Natural killer cell (primary cell): ENCODE data around the gene TNRC6B. TPM values are rescaled to one million over a fixed set of nuclear protein-coding genes. Genes with fewer than 3 reads are reported as not detected.

ENCODE experiments used
- ATAC-seq, 3 donors: fragments of 150-1000 bp in 2 of 3; fragments of 200-7000 bp in 1 of 3; cut with Tn5 transposase; 1 replicate in 1 of 3; 2 replicates in 2 of 3; pipeline ENCODE4 v1.10.0; 2021; ENCODE audit warnings: mild to moderate bottlenecking in 2 of 3, moderate library complexity in 2 of 3
- DNase-seq, 2 donors: peaks; one replicate each; pipeline versions ENCODE4 v3.0.0 to v3.0.0-alpha.2; 2013 to 2021; ENCODE audit warnings: mixed read lengths in 1 of 2
- H3K27ac ChIP-seq: one replicate; pipeline ENCODE4 v1.5.1; 2013; ENCODE audit warnings: mild to moderate bottlenecking, low read length
- H3K27me3 ChIP-seq: one replicate; pipeline ENCODE4 v1.6.1; 2013; ENCODE audit warnings: low read length; ENCODE audit not compliant: control insufficient read depth, insufficient read depth
- H3K36me3 ChIP-seq: one replicate; pipeline ENCODE4 v1.6.1; 2013; ENCODE audit warnings: low read length; ENCODE audit not compliant: control insufficient read depth, insufficient read depth
- H3K4me1 ChIP-seq: one replicate; pipeline ENCODE4 v1.6.1; 2013; ENCODE audit warnings: low read length; ENCODE audit not compliant: control insufficient read depth, insufficient read depth
- H3K4me3 ChIP-seq: one replicate; pipeline ENCODE4 v1.5.1; 2013; ENCODE audit warnings: low read length
- H3K9me3 ChIP-seq: one replicate; pipeline ENCODE4 v1.6.1; 2013; ENCODE audit warnings: low read length; ENCODE audit not compliant: control insufficient read depth, insufficient read depth
- H3K27ac Mint-ChIP-seq, 2 donors: one replicate each; pipeline ENCODE4 v1.8.0; 2022; ENCODE audit warnings: mild to moderate bottlenecking in 2 of 2, mixed read lengths in 2 of 2, moderate library complexity in 1 of 2
- H3K27me3 Mint-ChIP-seq, 2 donors: one replicate each; pipeline ENCODE4 v1.8.0; 2022; ENCODE audit warnings: low read depth in 2 of 2, mixed read lengths in 2 of 2
- H3K36me3 Mint-ChIP-seq: one replicate; pipeline ENCODE4 v1.8.0; 2022; ENCODE audit warnings: mixed read lengths
- H3K4me1 Mint-ChIP-seq, 2 donors: one replicate each; pipeline ENCODE4 v1.8.0; 2022; ENCODE audit warnings: mixed read lengths in 2 of 2
- H3K4me3 Mint-ChIP-seq: one replicate; pipeline ENCODE4 v1.8.0; 2022; ENCODE audit warnings: mild to moderate bottlenecking, moderate library complexity, mixed read lengths
- H3K9me3 Mint-ChIP-seq, 2 donors: one replicate each; pipeline ENCODE4 v1.8.0; 2022; ENCODE audit warnings: mixed read lengths in 2 of 2
- WGBS: methylation state at CpG from one replicate; pipeline ENCODE4 v1.1.7; 2013; ENCODE audit warnings: missing lambda C conversion rate; ENCODE audit not compliant: insufficient coverage; 5-methylcytosine and 5-hydroxymethylcytosine counted together
- intact Hi-C: fragments of 100-400 bp; cut with micrococcal nuclease; formaldehyde crosslinking; loops from one replicate; pipeline ENCODE4 v1.14.2; 2022
- total RNA-seq, 4 donors: library from RNA; stranded (reverse); fragments of 120-200 nt in 1 of 4; gene quantifications; one replicate each; pipeline versions ENCODE4 v1.2.3 to v1.2.4, GENCODE V29; 2013 to 2022
- TF ChIP-seq, protein P1 (sequence below): fragments of 200-600 bp; IDR thresholded peaks from one replicate; pipeline ENCODE4 v1.8.0; 2022; ENCODE audit warnings: antibody characterized with exemption

Gene TNRC6B
- total RNA-seq, 3 donors from 2014 or later (not counting 1 experiment from before 2014, with no cell fraction given) = 112 to 141 (median 138) TPM

DNA sequence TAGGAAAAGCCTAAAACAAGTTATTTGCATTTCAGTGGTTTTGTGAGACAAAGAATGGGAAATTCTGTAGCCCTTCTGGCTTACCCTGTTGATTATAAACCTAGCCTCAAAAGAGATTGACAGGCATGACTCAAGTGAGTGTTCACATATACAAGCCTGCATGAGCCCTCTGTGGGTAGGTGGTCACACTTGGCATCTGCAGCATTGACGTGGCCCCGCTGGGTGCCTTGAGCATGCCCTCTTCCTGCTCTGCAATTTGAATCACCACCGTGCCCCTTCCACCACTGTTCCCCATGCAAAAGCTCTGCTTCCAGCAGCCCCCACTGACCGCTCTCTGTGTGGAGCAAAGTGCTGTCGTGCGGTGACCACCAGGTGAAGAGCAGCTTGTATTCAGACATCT is 147.6 kb downstream of the TNRC6B start:
- Histone ChIP-seq H3K36me3 (peaks cover 36% of the 10 kb centered on the region), H3K27me3 (no peaks in the 10 kb centered on the region), H3K9me3 (no peaks in the 10 kb centered on the region), H3K4me1 (peaks cover 26% of the 10 kb centered on the region), H3K27ac (peak overlapping the region; percentile 59), H3K4me3 (no peak overlapping the region)
- H3K4me3 Mint-ChIP-seq = no peak overlapping the region
- WGBS = 67% methylated on average over 6 of the region's 6 CpGs
- DNase-seq (peak in 1 of 2 donors; percentile 73), ATAC-seq (peak; percentile 31 to 58 (median 37))
- peak overlapping the region; percentile 72 to 79 for H3K27ac Mint-ChIP-seq
- H3K4me1 Mint-ChIP-seq = peaks cover 15 to 31% of the 10 kb centered on the region in 2 donors
- TF ChIP-seq, protein P1, sequence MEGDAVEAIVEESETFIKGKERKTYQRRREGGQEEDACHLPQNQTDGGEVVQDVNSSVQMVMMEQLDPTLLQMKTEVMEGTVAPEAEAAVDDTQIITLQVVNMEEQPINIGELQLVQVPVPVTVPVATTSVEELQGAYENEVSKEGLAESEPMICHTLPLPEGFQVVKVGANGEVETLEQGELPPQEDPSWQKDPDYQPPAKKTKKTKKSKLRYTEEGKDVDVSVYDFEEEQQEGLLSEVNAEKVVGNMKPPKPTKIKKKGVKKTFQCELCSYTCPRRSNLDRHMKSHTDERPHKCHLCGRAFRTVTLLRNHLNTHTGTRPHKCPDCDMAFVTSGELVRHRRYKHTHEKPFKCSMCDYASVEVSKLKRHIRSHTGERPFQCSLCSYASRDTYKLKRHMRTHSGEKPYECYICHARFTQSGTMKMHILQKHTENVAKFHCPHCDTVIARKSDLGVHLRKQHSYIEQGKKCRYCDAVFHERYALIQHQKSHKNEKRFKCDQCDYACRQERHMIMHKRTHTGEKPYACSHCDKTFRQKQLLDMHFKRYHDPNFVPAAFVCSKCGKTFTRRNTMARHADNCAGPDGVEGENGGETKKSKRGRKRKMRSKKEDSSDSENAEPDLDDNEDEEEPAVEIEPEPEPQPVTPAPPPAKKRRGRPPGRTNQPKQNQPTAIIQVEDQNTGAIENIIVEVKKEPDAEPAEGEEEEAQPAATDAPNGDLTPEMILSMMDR = no peak
- intact Hi-C loops = no loop called here
- peaks cover 11% of the 10 kb centered on the region for H3K36me3 Mint-ChIP-seq
- H3K9me3 Mint-ChIP-seq = no peaks in the 10 kb centered on the region
- no peaks in the 10 kb centered on the region for H3K27me3 Mint-ChIP-seq

DNA sequence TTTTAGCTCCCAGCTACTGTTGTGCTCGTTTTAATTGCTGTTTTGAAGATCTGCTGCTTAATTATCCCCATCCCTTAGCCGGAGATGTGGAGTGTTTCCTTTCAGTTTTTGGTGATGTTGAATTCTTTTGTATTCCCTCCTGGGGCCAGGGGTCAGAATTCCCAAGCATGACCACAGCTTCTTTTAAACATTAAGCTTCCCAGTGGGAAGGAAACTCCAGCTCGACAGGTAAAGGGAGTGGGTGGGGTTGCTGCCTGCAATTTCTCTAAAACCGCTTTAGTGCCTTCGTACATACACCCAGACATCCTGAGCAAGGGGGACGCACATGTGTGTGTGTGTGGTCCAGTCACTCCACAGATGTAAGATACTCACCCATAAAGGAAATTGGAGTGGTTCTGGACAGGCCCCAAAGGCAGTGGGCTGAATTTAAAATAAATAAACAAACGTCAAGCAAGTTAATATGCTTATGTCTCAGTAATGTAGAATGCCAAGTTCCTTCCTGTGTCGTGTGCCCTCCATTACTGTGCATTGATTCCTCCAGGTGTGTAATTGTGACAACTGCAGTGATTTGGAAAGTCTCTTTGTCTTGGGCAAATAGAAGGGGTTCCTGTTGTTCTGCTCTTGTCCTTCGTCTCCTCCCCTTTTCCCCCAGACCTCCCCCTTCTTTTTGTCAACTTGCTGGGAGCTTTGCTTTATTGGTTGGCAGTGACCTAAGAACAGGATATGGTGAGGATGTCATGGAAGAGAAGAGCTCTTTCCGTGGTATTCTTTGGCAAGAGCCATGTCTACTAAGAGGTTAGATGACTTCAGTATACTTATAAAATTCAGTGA is 149.4 kb downstream of the TNRC6B start:
- WGBS = 91% methylated on average over 3 of the region's 10 CpGs
- H3K9me3 Mint-ChIP-seq = no peaks in the 10 kb centered on the region
- H3K4me3 Mint-ChIP-seq = no peak overlapping the region
- no peaks in the 10 kb centered on the region for H3K27me3 Mint-ChIP-seq
- H3K4me1 Mint-ChIP-seq = peaks cover 18 to 32% of the 10 kb centered on the region in 2 donors
- DNase-seq = peak in 1 of 2 donors; percentile 50
- Histone ChIP-seq H3K36me3 (peaks cover 18% of the 10 kb centered on the region), H3K4me3 (no peak overlapping the region), H3K27me3 (no peaks in the 10 kb centered on the region), H3K9me3 (no peaks in the 10 kb centered on the region), H3K4me1 (peaks cover 26% of the 10 kb centered on the region), H3K27ac (no peak overlapping the region)
- intact Hi-C loops = no loop called here
- no peak for ATAC-seq
- H3K36me3 Mint-ChIP-seq = peaks cover 9% of the 10 kb centered on the region
- peak overlapping the region; percentile 55 to 66 for H3K27ac Mint-ChIP-seq
- TF ChIP-seq, protein P1 = no peak

- no peak overlapping the region for H3K4me3 ChIP-seq
- peaks cover 24% of the 10 kb centered on the region for H3K4me1 ChIP-seq
- H3K9me3 ChIP-seq = no peaks in the 10 kb centered on the region
- peaks cover 18 to 32% of the 10 kb centered on the region in 2 donors for H3K4me1 Mint-ChIP-seq
- no peak overlapping the region for H3K4me3 Mint-ChIP-seq
- TF ChIP-seq, protein P1 = no peak
- ATAC-seq (peak in 1 of 3 donors; percentile 38), DNase-seq (no peak)
- H3K27ac ChIP-seq = no peak overlapping the region
- peaks cover 7% of the 10 kb centered on the region for H3K36me3 ChIP-seq
- no peaks in the 10 kb centered on the region for H3K27me3 ChIP-seq
- WGBS = 51% methylated on average over 7 of the region's 9 CpGs
- H3K27ac Mint-ChIP-seq = peak overlapping the region; percentile 55 to 66
- H3K27me3 Mint-ChIP-seq = no peaks in the 10 kb centered on the region
- intact Hi-C loops = no loop called here
- peaks cover 6% of the 10 kb centered on the region for H3K36me3 Mint-ChIP-seq
- no peaks in the 10 kb centered on the region for H3K9me3 Mint-ChIP-seq
Observed at GRCh38 chr22:40328546-40329456, 151.1 kb downstream of the TNRC6B start.
